ENCODE data around the gene ASTL.
"Not testable (repeated sequence)": the region's sequence is repeated elsewhere in the genome, so short reads cannot be mapped to it uniquely, and the experiment has no call there.

ASTL gene

DNA sequence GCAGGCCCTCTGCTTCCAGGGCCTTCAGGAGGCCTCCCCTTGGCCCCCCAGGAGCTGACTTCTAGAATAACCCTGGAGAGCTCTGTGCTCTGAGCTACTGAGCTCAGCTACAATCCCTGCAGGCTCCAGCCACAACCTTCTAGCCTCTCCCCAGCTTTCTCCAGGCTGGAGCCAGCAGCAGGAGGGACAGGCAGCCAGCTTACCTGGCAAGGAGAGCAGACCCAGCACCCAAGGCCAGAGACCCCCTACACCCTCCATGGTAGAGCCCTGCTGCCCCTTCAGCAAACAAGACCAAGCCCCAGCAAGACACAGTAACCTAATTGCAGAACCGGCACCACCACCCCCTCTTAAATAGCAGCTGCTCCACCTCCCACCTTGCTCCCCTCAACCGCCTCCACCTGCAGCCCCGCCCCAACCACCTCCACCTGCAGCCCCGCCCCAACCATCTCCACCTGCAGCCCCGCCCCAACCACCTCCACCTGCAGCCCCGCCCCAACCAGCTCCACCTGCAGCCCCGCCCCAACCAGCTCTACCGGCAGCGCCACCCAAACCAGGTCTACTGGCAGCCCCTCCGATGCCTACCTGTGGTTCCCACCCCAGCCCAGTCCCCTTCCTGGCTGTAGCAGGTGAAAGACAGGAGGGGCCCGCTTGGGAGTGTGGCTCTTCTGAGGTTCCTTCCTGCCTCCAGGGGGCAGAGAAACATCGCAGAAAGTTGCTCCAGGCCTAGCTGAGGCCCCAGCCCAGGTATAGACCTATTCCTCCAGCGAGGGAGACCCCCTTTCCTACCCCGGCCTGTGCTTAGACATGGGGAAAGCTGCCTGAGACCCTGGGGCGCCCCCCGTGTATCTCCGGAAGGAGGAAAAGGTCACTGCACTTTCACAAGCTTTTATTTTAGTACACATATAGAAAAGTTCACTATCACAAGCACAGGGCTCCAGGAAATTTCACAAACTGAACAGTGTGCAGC is at the start of gene ASTL:
Gene ASTL, minus strand, starts transcription at position 324 of the 967 bp plus-strand sequence. Its CDS starts 66 bp downstream, at position 258.
- no peak for DNase-seq (ENCODE audit: low read depth in 1 of 2, low spot score in 1 of 2)

GRCh38 chr2:96186562-96186961 is 48.3 kb upstream of the ASTL start:
- DNase-seq (ENCODE audit: low read depth in 1 of 2, low spot score in 1 of 2): no peak

- no peak for DNase-seq (ENCODE audit: low read depth in 1 of 2, low spot score in 1 of 2)
These were observed 47.2 kb upstream of the ASTL start for GRCh38 chr2:96185516-96185915.

DNA sequence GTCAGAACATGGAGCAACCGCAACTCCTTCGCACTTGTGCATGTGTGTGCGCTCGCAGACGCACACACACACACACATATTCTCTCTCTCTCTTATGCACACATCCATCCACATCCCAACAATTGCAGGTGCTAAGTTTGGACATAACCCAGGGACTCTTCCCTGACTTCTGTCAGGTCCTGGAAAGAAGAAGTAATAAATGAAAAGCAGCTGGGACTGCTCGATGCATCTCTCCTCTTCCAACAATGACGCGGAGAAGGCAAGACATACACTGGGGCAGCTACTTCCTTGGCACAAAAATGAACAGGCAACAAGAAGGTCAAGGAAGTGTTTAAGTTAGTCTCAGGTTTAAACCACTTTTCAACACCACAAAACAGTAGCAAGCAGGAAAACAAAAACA is 46.7 kb upstream of the ASTL start:
- DNase-seq (ENCODE audit: low read depth in 1 of 2, low spot score in 1 of 2): no peak

DNA sequence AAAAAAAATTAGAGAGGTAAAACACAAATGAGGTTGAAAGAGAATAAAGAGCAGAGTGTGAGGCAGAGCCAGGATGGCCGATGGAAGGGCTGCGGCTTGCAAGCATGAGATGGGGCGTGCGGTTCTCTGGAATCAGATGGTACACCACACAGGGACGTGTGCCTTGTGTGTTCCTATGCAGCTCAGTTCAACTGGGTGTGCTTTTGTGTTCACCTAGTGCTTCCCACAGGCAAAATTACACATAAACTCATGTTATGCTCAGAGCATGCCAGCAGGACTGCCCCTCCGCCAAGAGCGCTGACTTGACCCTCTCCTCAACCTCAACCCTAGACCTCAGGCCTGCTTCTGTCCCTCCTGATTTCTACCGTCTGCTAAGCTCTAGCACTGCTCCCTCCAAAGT is 45.9 kb upstream of the ASTL start:
- no peak for DNase-seq (ENCODE audit: low read depth in 1 of 2, low spot score in 1 of 2)

GRCh38 chr2:96181529-96181928 is 43.2 kb upstream of the ASTL start:
- DNase-seq (ENCODE audit: low read depth in 1 of 2, low spot score in 1 of 2): no peak

- DNase-seq (ENCODE audit: low read depth in 1 of 2, low spot score in 1 of 2): no peak
These were observed 42.2 kb upstream of the ASTL start for GRCh38 chr2:96180521-96180920.

- no peak for DNase-seq (ENCODE audit: low read depth in 1 of 2, low spot score in 1 of 2)
These were observed 41.7 kb upstream of the ASTL start for GRCh38 chr2:96180002-96180401.

- no peak for DNase-seq (ENCODE audit: low read depth in 1 of 2, low spot score in 1 of 2)
These were observed 38.4 kb upstream of the ASTL start for GRCh38 chr2:96176661-96177060.

DNA sequence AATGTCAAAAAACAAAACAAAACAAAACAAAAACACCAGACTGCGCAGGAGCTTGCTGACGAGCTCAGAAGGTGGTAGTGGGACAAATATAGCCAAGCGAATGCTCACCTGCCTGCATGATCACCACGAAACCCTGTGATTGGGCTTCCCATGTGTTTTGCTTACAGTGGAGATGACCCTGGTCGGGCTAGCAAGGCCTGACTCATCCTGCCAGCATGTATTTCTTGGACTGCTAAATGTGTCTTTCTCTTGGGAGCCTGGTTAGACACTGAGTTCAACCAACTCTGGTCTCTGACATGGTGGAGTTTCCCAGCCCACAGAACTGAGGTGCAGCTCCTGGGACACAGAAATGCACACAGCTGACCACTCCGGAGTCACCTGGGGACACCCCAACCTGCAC is 37.6 kb upstream of the ASTL start:
- DNase-seq (ENCODE audit: low read depth in 1 of 2, low spot score in 1 of 2): no peak

- DNase-seq (ENCODE audit: low read depth in 1 of 2, low spot score in 1 of 2): peak; percentile 67 to 83
These were observed 36.2 kb upstream of the ASTL start for GRCh38 chr2:96174251-96175144.

DNA sequence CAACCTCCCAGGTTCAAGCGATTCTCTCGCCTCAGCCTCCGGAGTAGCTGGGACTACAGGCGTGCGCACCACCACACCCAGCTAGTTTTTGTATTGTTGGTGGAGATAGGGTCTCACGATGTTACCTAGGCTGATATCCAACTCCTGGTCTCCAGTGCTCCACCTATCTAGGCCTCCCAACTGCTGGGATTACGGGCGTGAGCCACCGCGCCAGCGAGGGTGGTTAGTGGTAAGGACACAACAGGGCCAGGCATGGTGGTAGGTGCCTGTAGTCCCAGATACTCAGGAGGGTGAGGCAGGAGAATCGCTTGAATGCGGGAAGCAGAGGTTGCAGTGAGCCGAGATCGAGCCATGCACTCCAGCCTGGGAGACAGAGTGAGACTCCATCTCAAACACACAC is 33.5 kb upstream of the ASTL start:
- no peak for DNase-seq (ENCODE audit: low read depth in 1 of 2, low spot score in 1 of 2)

DNA sequence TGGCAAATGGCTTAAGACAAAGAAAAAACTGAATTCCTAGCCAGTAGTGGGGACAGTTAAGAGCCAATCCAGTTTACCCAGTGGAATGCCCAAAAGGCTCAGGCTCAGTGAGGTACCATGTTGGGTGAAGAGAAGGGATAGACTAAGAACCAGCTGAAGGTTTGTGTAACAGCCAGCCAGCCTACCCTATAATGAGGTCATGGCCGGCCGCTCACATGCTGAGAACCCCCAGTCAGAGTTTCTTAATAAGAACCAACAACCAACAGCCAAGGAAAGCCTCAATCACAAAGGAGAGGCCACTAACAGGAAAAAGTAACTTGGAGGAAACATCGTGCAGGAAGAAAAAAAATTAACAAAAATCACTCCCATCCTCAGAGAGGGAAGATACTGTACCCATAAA is 32.3 kb upstream of the ASTL start:
- no peak for DNase-seq (ENCODE audit: low read depth in 1 of 2, low spot score in 1 of 2)

GRCh38 chr2:96169868-96170507 is 31.7 kb upstream of the ASTL start:
- no peak for DNase-seq (ENCODE audit: low read depth in 1 of 2, low spot score in 1 of 2)

DNA sequence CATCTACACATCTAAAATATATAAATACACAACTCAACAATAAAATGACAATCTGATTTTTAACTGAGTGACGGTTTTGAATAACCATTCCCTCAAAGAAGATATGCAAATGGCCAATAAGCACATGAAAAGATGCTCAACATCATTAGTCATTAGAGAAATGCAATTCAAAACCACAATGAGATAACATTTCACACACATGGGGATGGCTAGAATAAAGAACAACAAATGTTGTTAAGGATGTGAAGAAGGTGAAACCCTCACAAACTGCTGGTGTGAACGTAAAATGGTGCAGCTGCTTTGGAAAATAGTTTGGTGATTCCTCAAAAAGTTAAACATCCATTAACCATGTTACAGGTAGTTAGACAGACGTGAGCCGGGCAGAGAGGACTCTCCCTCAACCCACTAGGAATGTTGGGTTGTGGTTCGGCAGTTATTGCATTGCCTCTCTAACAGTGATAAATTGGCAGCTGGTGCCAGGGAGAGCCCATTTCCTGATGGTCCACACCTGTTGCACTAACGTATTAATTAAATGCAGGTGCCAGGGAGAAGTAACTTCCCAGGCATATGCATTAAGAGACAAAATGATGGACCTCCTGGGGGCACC is 29.2 kb upstream of the ASTL start:
- DNase-seq (ENCODE audit: low read depth in 1 of 2, low spot score in 1 of 2): no peak

DNA sequence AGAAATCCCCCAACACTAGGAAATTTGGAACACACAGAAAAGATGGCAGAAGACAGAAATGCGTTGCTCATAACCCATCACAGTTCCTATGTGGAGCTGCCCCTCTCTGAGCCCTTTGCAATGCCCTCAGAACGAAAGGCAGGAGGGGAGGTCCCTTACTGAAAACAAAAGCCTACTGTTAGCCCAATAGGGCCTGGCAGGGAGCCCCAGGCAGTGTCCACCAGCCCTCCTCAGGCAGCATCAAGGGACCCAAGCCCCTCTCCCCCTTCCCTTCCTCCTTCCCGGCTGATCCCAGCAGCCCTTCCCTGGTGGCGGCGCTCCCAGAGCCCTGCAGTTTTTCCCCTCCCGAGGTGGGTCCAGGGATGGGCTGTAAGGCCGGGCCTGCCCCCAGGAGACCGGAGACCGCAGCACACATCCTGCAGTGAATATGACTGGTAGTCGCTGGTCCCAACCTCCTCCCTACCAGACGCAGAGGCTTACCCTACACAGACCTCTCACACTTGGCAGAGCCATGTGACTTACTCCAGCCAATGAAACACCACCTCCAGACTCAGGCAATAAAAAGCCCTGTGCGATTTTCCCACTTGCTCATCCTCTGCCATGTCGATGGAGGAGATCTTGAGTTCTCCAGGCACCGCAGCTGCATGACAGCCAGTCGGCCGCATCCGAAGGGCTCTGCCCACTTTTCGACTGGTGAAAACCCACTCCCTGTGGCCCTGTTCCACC is 26.3 kb upstream of the ASTL start:
- DNase-seq (ENCODE audit: low read depth in 1 of 2, low spot score in 1 of 2): no peak

- peak; percentile 74 to 77 for DNase-seq (ENCODE audit: low read depth in 1 of 2, low spot score in 1 of 2)
These were observed 25.6 kb upstream of the ASTL start for GRCh38 chr2:96163768-96164429.

DNA sequence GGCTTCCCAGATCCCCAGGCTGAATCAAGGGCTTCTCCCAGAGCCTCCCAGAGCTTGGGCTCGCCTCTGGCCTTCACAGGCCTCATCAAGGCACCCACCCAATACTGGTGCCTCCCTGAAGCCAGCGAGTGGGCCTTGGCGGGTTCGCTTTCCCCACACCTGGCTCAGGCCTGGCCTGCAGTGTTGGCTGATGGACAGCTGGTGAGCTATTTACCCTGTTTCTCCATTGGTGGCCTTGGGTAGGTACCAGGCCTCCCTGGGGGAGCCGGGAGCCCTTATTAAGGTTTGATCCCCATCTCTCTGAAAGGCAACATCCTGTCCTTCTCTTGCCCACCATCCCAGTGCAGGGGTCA is 25.1 kb upstream of the ASTL start:
- no peak for DNase-seq (ENCODE audit: low read depth in 1 of 2, low spot score in 1 of 2)

DNA sequence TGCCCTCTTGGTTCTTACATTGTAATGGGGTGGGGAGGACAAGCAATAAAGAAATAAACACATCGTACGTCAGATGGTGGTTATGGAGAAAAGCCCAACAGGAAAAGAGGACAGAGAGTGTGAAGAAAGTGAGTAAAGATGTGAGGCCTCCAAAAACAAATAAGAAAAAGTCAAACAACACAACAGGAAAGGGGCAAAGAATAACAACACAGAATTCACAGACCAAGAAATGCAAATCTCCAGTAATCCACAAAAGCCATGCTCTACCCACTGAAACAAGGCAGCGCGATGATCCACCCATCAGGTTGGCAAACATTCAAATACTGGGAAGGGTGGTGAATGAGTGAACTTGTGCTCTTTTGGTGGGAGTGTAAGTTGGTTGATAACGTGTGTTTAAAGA is 23.6 kb upstream of the ASTL start:
- DNase-seq (ENCODE audit: low read depth in 1 of 2, low spot score in 1 of 2): no peak

DNA sequence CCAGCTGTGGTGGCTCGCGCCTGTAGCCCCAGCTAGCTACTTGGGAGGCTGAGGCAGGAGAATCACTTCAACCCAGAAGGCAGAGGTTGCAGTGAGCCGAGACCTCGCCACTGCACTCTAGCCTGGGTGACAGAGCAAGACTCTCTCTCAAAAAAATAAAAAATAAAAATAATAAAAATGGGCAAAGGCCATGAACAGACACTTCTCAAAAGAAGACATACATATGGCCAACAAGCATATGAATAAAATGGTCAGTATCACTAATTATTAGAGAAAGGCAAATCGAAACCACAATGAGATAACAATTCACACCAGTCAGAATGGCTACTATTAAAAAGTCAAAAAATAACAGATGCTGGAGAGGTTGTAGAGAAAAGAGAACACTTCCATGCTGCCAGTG is 22.1 kb upstream of the ASTL start:
- not testable (repeated sequence) for DNase-seq (ENCODE audit: low read depth in 1 of 2, low spot score in 1 of 2)

Measured in activated CD4-positive, alpha-beta T cell treated with anti-CD3 and anti-CD28 coated beads, Interleukin-2, amount 50 U/mL, for 24 hours (primary cell).